ENCODE measurements around the gene GPAT3.

GPAT3 gene

DNA sequence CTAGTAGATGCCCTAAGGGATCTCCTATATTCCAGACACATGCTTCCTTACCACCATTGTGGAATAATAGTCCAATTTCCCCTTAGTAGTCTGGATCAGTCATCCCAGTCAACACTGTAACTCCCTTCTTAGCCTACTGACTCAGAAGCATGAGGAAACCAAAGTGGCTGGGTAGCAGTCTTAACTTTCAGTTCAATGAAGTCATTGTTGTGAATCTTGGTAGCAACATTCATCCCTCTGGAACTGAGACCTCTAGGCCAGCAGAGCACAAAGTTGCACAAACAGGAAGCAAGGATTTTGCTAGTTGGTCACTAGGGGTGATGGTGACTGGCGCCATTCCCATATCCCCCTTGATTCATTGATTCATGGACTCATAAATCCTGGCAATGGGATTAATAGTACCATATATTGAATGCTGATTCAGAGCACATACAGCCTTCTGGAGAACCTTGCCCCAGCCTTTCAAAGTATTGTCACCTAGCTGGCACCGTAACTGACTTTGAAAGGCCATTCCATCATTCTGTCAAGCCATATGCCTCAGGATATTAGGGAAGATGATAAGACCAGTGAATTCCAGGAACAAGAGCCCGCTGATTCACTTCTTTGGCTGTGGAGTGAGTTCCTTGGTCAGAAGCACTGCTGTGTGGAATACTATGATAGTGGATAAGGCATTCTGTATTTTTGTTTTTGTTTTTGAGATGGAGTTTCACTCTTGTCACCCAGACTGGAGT is 19.7 kb upstream of the GPAT3 start:
- Histone ChIP-seq H3K36me3 (replicated peaks) (no peaks in the 10 kb centered on the region), H3K27me3 (ENCODE audit: low read depth) (no peaks in the 10 kb centered on the region), H3K9me3 (no peaks in the 10 kb centered on the region), H3K4me1 (no peaks in the 10 kb centered on the region), H3K4me3 (no peak overlapping the region)
- in situ Hi-C loops (cut with MboI; ENCODE audit: low sequenced_read_pairs): no loop called here
- no peak for DNase-seq (ENCODE audit: low spot score in 2 of 2)

DNA sequence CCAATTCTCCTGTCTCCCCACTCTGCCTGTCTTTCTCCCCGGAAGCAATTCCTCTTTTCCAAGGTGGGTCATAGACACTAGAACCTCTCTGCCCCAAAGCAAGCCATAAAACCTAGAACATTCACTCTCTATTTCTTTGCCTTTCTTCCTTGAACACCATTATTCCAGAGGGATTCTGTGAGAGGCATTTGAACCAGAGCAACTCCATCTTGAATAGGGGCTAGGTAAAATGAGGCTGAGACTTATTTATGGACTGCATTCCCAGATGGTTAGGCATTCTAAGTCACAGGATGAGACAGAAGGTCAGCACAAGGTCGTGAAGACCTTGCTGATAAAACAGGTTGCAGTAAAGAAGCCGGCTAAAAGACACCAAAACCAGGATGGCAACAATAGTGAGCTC is 13.7 kb upstream of the GPAT3 start:
- in situ Hi-C loops (cut with MboI; ENCODE audit: low sequenced_read_pairs): no loop called here
- no peaks in the 10 kb centered on the region for H3K36me3 ChIP-seq (replicated peaks)
- DNase-seq (ENCODE audit: low spot score in 2 of 2): no peak

DNA sequence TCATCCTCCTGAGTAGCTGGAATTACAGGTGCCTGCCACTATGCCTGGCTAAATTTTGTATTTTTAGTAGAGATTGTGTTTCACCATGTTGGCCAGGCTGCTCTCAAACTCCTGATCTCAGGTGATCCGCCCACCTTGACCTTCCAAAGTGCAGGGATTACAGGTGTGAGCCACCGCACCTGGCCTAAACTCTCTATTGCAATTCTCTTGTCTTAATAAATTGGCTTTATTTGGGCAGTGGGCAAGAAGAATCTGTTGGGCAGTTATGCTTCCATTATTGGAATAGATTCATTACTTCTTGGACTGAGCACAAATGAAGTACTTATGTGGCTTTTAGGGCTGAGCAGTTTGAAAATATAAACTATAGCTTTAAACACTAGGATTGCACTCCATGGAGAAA is 8.2 kb upstream of the GPAT3 start:
- no peak overlapping the region for H3K4me3 ChIP-seq
- H3K27me3 ChIP-seq (ENCODE audit: low read depth): no peaks in the 10 kb centered on the region
- DNase-seq (ENCODE audit: low spot score in 2 of 2): no peak
- H3K4me1 ChIP-seq: no peaks in the 10 kb centered on the region
- in situ Hi-C loops (cut with MboI; ENCODE audit: low sequenced_read_pairs): no loop called here
- H3K9me3 ChIP-seq: peaks cover 15% of the 10 kb centered on the region
- H3K36me3 ChIP-seq (replicated peaks): no peaks in the 10 kb centered on the region

More for the DNA sequence above, 13.7 kb upstream of the GPAT3 start:
- H3K9me3 ChIP-seq: peaks cover 8% of the 10 kb centered on the region
- no peak overlapping the region for H3K4me3 ChIP-seq
- no peaks in the 10 kb centered on the region for H3K4me1 ChIP-seq
- no peaks in the 10 kb centered on the region for H3K27me3 ChIP-seq (ENCODE audit: low read depth)

DNA sequence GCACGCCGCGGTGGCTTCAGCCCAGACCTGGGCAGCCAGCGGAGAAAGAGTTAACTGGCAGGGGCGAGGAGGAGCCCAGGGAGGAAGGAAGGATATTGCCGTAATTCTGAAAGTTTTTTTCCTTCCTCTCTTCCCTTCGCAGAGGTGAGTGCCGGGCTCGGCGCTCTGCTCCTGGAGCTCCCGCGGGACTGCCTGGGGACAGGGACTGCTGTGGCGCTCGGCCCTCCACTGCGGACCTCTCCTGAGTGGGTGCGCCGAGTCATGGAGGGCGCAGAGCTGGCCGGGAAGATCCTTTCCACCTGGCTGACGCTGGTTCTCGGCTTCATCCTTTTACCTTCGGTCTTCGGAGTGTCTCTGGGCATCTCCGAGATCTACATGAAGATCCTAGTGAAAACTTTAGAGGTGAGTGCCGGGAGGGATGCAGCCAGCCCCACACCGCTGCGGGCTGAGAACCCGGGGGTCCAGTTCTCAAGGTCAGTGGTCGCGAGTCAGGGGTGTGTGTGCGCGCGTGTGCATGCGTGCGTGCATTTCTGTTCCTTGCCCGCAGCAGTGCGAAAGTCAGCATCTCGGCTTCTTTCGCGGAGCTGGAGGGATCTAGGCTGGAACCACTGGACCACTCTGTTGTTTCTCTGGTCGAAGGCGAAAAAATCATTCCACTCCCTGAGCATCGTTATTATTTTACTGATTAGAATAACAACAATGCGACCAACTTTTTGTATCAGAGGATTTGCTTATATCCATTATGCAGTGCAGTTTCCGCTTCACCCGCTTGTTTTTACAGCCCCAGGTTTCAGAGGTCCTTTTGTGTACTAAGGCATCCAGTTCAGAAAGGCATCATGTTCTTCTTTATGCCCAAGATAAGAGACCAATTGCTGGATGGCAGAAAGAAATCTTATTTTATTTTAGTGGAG is 709 bp downstream of the GPAT3 start:
- H3K36me3 ChIP-seq (replicated peaks): no peaks in the 10 kb centered on the region; the same call in 1 of the 2 replicates
- H3K27me3 ChIP-seq (ENCODE audit: low read depth): no peaks in the 10 kb centered on the region

DNA sequence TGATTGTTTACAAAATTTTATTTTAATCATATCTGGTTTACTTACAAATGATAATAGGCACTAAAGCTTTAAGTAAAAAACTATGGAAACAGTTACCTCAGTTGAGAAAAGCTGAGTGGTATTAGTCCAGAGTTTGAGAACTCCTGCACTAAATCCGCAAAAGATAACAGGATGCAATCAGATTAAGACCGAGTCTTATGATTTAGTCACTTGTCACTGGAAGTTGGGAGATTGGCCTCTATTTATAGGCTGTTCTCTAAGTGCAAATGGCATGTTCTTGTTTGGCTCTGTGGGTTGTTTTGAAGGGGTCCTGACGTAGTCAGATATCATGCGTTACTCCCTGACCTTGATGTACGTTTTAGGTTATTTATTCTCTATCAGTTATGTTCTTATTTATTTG is 6.3 kb downstream of the GPAT3 start:
- Histone ChIP-seq H3K9me3 (no peaks in the 10 kb centered on the region), H3K27me3 (ENCODE audit: low read depth) (no peaks in the 10 kb centered on the region), H3K4me1 (peaks cover 24% of the 10 kb centered on the region), H3K4me3 (no peak overlapping the region), H3K36me3 (replicated peaks) (peaks cover 6% of the 10 kb centered on the region)
- DNase-seq (ENCODE audit: low spot score in 2 of 2): no peak
- in situ Hi-C loops (cut with MboI; ENCODE audit: low sequenced_read_pairs): no loop called here

More for the DNA sequence above, 709 bp downstream of the GPAT3 start:
- in situ Hi-C loops (cut with MboI; ENCODE audit: low sequenced_read_pairs): no loop called here
- Histone ChIP-seq H3K4me3 (peak overlapping the region; percentile 74), H3K4me1 (peaks cover 29% of the 10 kb centered on the region), H3K9me3 (no peaks in the 10 kb centered on the region)
- peak; percentile 31 to 32 for DNase-seq (ENCODE audit: low spot score in 2 of 2)

DNA sequence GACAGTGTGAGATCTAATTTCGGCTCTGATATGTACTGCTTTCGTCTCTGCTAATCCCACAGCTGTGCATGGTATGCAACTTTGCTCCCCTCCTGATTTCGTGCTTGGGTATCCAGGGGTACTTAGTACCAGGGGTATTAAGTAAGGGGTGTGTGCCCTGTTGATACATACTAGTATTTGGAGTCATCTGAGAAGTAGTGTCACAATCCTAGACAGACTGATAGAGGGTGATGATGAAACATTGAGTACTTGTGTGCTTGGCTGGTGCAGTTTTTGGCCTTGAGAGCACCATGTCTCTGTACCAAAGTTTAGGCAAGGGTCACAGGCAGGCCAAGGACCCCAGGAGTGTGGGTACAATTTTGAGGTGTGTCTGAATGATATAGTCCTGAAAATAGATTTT is 10.9 kb downstream of the GPAT3 start:
- H3K4me1 ChIP-seq: peaks cover 20% of the 10 kb centered on the region
- H3K36me3 ChIP-seq (replicated peaks): peaks cover 6% of the 10 kb centered on the region
- no peak overlapping the region for H3K4me3 ChIP-seq
- no peaks in the 10 kb centered on the region for H3K27me3 ChIP-seq (ENCODE audit: low read depth)
- no peaks in the 10 kb centered on the region for H3K9me3 ChIP-seq
- in situ Hi-C loops (cut with MboI; ENCODE audit: low sequenced_read_pairs): no loop called here
- DNase-seq (ENCODE audit: low spot score in 2 of 2): no peak

DNA sequence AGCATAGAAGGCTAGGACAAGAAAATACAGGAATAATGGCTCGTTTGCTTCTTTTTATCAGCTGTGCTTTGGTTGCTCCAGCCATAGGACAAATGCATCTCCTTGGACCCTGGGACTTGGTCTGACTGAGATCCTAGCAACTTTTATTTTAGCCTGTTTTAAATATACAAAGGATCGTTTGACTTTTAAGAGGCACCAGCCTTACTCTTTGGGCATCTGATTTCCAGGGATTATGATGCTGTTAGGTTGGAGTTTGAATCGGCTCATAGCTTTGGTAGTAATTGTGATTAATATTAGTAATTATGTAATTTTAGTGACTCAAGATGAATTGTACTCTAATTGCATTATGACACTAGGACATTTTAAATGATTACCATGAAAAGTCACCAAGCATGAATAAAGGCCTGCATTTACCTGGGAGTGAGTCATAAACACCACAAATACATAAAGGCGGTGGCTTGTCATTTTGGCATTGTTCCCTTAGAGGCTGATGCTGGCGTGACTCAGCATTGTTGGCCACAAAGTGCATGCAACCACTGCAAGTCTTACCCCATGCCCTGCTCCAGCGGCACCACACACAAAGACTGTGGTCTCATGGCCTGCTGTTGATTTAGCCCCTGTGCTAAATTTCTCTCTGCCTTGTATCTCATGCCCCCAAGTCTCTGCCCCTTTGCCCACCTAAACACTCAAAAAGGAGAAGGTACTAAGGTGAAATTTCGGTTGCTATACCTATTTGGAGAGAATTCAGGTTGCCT is 12.4 kb downstream of the GPAT3 start:
- H3K4me3 ChIP-seq: no peak overlapping the region

DNA sequence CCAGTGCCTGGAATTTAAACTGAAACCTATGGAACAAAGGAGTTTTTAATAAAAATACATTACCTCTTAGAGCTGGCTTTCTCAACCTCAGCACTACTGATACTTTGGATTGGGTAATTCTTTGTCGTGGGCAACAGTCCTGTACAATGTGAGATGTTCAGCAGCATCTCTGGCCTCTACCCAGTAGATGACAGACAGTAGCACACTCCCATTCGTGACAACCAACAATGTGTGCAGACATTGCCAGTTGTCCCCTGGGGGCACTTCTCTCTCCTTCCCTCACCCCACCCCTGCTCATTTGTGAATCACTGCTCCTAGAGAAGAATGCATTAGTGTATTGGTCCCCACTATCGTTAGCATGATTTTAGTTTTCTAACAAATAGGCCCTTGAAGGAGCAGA is 16.2 kb downstream of the GPAT3 start:
- H3K9me3 ChIP-seq: no peaks in the 10 kb centered on the region
- H3K27me3 ChIP-seq (ENCODE audit: low read depth): no peaks in the 10 kb centered on the region
- no peak overlapping the region for H3K4me3 ChIP-seq
- peaks cover 30% of the 10 kb centered on the region for H3K4me1 ChIP-seq
- in situ Hi-C loops (cut with MboI; ENCODE audit: low sequenced_read_pairs): no loop called here
- H3K36me3 ChIP-seq (replicated peaks): no peaks in the 10 kb centered on the region
- peak; percentile 59 to 68 for DNase-seq (ENCODE audit: low spot score in 2 of 2)

More for the DNA sequence above, 12.4 kb downstream of the GPAT3 start:
- peaks cover 34% of the 10 kb centered on the region for H3K4me1 ChIP-seq
- H3K9me3 ChIP-seq: no peaks in the 10 kb centered on the region
- peak; percentile 84 to 86 for DNase-seq (ENCODE audit: low spot score in 2 of 2)
- in situ Hi-C loops (cut with MboI; ENCODE audit: low sequenced_read_pairs): no loop called here
- H3K36me3 ChIP-seq (replicated peaks): peaks cover 6% of the 10 kb centered on the region
- no peaks in the 10 kb centered on the region for H3K27me3 ChIP-seq (ENCODE audit: low read depth)

DNA sequence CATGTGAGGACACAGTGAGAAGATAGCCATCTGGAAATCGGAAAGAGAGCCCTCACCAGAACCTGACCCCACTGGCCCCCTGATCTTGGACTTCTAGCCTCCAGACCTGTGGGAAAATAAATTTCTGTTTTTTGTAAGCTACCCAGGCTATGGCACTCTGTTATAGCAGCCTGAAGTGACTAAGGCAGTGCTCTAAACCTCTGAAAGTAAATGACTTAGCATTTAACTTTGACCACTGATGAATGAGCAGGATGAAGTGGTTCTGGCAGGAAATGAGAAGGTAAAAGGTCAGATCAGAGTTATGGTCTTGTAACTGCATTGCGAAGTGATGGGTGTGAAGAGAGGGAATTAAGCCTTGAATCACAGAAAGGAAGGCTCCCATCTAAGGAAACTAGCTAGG is 17.0 kb downstream of the GPAT3 start:
- DNase-seq (ENCODE audit: low spot score in 2 of 2): no peak
- Histone ChIP-seq H3K4me3 (no peak overlapping the region), H3K9me3 (no peaks in the 10 kb centered on the region), H3K27me3 (ENCODE audit: low read depth) (no peaks in the 10 kb centered on the region), H3K36me3 (replicated peaks) (no peaks in the 10 kb centered on the region), H3K4me1 (peaks cover 29% of the 10 kb centered on the region)
- in situ Hi-C loops (cut with MboI; ENCODE audit: low sequenced_read_pairs): no loop called here

DNA sequence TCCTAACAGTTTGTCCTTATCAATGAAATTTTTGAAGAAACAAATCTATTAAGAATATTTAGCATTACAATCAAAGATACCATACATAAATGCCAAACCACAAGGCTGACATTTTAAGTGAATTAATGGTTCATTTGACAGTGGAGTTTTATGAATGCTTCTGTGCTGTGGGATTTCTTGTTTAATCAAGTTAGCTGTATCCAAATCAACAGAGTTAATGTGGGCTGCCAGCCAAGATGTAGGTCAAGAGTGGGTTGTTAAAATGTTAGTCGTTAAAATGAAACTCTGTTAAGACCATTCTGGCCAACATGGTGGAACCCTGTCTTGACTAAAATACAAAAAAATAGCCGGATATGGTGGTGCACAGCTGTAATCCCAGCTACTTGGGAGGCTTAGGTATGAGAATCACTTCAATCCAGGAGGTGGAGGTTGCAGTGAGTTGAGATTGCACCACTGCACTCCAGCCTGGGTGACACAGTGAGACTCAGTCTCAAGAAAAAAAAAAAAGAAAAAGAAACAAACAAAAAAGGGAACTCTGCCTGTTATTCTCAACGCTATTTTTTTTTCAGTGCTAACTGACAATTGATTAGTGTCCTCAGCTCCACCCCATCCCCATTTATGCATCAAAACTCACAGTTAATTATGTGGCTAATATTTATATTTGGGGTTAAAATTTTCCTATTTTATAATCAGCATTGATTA is 20.2 kb downstream of the GPAT3 start:
- no peak for DNase-seq (ENCODE audit: low spot score in 2 of 2)
- Histone ChIP-seq H3K4me3 (no peak overlapping the region), H3K27me3 (ENCODE audit: low read depth) (no peaks in the 10 kb centered on the region), H3K9me3 (no peaks in the 10 kb centered on the region), H3K36me3 (replicated peaks) (no peaks in the 10 kb centered on the region), H3K4me1 (peaks cover 15% of the 10 kb centered on the region)
- in situ Hi-C loops (cut with MboI; ENCODE audit: low sequenced_read_pairs): no loop called here

DNA sequence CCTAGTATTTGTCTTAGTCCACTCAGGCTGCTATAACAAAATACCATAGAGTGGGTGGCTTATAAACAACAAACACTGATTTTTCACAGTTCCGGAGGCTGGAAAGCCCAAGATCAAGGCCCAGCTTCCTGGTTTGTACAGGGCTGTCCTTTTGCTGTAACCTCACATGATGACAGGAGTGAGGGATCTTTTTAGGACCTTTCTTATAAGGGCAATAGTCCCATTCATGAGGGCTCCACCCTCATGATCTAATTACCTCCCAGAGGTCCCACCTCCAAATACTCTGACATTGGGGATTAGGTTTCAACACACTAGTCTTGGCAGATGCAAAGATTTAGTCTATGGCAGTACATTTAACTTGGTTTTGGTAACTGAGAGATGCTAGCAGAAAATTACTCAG is 20.9 kb downstream of the GPAT3 start:
- Histone ChIP-seq H3K9me3 (no peaks in the 10 kb centered on the region), H3K27me3 (ENCODE audit: low read depth) (no peaks in the 10 kb centered on the region)
- in situ Hi-C loops (cut with MboI; ENCODE audit: low sequenced_read_pairs): no loop called here

DNA sequence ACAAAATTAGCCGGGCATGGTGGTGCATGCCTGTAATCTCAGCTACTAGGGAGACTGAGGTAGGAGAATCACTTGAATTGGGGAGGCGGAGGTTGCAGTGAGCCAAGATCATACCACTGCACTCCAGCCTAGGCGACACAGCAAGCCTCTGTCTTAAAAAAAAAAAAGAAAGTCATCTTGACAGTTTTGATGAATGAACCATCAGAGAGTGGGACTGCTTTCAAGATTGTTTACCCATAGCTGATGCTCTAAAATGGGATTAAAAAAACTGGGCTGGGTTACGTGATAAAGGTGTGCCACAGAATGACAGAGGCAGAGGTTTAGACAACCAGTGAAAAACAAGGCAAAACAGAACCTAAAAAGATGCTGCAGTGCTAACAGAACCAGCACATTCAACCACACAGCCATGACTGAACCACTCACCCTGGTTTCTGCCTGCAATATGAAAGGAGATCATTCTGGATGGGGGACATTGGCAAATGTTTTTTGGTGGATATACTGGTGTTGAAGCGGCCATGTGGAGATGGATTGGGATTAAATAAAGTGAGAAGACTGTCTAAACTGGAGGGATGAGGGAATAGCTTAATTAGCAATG is 22.2 kb downstream of the GPAT3 start:
- DNase-seq (ENCODE audit: low spot score in 2 of 2): no peak
- Histone ChIP-seq H3K27me3 (ENCODE audit: low read depth) (no peaks in the 10 kb centered on the region), H3K9me3 (no peaks in the 10 kb centered on the region), H3K36me3 (replicated peaks) (no peaks in the 10 kb centered on the region), H3K4me3 (no peak overlapping the region), H3K4me1 (peaks cover under 1% of the 10 kb centered on the region; the same call in 1 of the 2 replicates)
- in situ Hi-C loops (cut with MboI; ENCODE audit: low sequenced_read_pairs): no loop called here

More for the DNA sequence above, 20.9 kb downstream of the GPAT3 start:
- no peak for DNase-seq (ENCODE audit: low spot score in 2 of 2)
- H3K4me3 ChIP-seq: no peak overlapping the region
- no peaks in the 10 kb centered on the region for H3K36me3 ChIP-seq (replicated peaks)
- peaks cover 14% of the 10 kb centered on the region for H3K4me1 ChIP-seq

DNA sequence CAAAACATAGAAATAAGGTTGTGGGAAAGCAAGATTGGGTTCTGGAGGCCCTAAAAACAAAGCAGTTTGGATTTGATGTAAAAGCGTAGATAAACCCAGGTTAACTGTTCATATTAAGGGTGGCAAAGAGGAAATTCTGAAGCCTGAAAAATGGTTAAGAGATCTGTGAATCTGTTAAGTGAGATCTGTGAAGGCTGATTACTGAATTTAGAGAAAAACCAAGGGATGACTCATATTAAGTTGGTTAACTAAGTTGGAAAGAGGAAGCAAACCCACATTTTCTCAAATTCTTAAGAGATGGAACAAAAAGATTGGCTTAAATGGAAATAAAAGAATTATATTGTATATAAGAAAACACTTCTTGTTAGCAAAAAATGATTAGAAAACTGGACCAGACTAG is 22.8 kb downstream of the GPAT3 start:
- no peak overlapping the region for H3K4me3 ChIP-seq
- in situ Hi-C loops (cut with MboI; ENCODE audit: low sequenced_read_pairs): no loop called here
- H3K27me3 ChIP-seq (ENCODE audit: low read depth): no peaks in the 10 kb centered on the region
- no peaks in the 10 kb centered on the region for H3K4me1 ChIP-seq
- no peak for DNase-seq (ENCODE audit: low spot score in 2 of 2)
- no peaks in the 10 kb centered on the region for H3K36me3 ChIP-seq (replicated peaks)
- H3K9me3 ChIP-seq: no peaks in the 10 kb centered on the region
